Measurements from ENCODE around the gene PARP3. TPM values are rescaled to one million over a fixed set of nuclear protein-coding genes. Genes with fewer than 3 reads are reported as not detected.
A peak's percentile ranks its signal among the peaks of the same experiment; 100 is the strongest.
"Not testable (repeated sequence)": the region's sequence is repeated elsewhere in the genome, so short reads cannot be mapped to it uniquely, and the experiment has no call there.

The PARP3 gene
- total RNA-seq, 1 donor from 2014 or later, result 24.6 TPM

GRCh38 chr3:51988286-51989146, 46.4 kb downstream of the PARP3 start:
- intact Hi-C loops (cut with DNase I), result no loop called here
- Histone ChIP-seq H3K27me3 (ENCODE audit: low read depth) (no peaks in the 10 kb centered on the region), H3K9me3 (no peaks in the 10 kb centered on the region), H3K36me3 (peaks cover 23% of the 10 kb centered on the region), H3K27ac (no peak overlapping the region), H3K4me3 (no peak overlapping the region), H3K4me1 (peaks cover 11% of the 10 kb centered on the region)
- ATAC-seq, result no peak
- no peak for DNase-seq
- no peak for TF ChIP-seq CTCF (IDR thresholded peaks at IDR 0.05)

GRCh38 chr3:51990501-51990971, 48.4 kb downstream of the PARP3 start:
- H3K27me3 ChIP-seq (ENCODE audit: low read depth); H3K27ac ChIP-seq; H3K9me3 ChIP-seq; DNase-seq; ATAC-seq; H3K4me3 ChIP-seq; intact Hi-C loops (cut with DNase I): not testable (repeated sequence)
- peaks cover 19% of the 10 kb centered on the region for H3K4me1 ChIP-seq
- H3K36me3 ChIP-seq, result peaks cover 40% of the 10 kb centered on the region

GRCh38 chr3:51992017-51992682, 50.0 kb downstream of the PARP3 start:
- Histone ChIP-seq H3K36me3 (peaks cover 40% of the 10 kb centered on the region), H3K4me1 (peaks cover 19% of the 10 kb centered on the region), H3K27me3 (ENCODE audit: low read depth) (no peaks in the 10 kb centered on the region), H3K9me3 (no peaks in the 10 kb centered on the region), H3K27ac (no peak overlapping the region), H3K4me3 (no peak overlapping the region)
- no peak for TF ChIP-seq CTCF (IDR thresholded peaks at IDR 0.05)
- intact Hi-C loops (cut with DNase I), result no loop called here
- ATAC-seq, result no peak
- DNase-seq, result no peak

GRCh38 chr3:51993657-51994056, 51.5 kb downstream of the PARP3 start:
- H3K27ac ChIP-seq; H3K4me3 ChIP-seq; H3K27me3 ChIP-seq (ENCODE audit: low read depth); DNase-seq; intact Hi-C loops (cut with DNase I); ATAC-seq; H3K9me3 ChIP-seq: not testable (repeated sequence)
- H3K4me1 ChIP-seq, result peaks cover 19% of the 10 kb centered on the region
- H3K36me3 ChIP-seq, result peaks cover 40% of the 10 kb centered on the region

GRCh38 chr3:51994530-51994929, 52.4 kb downstream of the PARP3 start:
- intact Hi-C loops (cut with DNase I), result no loop called here
- ATAC-seq, result no peak
- H3K36me3 ChIP-seq, result peaks cover 40% of the 10 kb centered on the region
- no peaks in the 10 kb centered on the region for H3K27me3 ChIP-seq (ENCODE audit: low read depth)
- TF ChIP-seq CTCF (IDR thresholded peaks at IDR 0.05), result no peak
- no peaks in the 10 kb centered on the region for H3K9me3 ChIP-seq
- no peak for DNase-seq
- H3K4me3 ChIP-seq, result peak overlapping the region; percentile 80
- H3K27ac ChIP-seq, result no peak overlapping the region
- peaks cover 19% of the 10 kb centered on the region for H3K4me1 ChIP-seq

GRCh38 chr3:51995346-51996163, 53.4 kb downstream of the PARP3 start, which contains the start of gene RPL29:
RPL29 (minus strand) TSS chr3:51995895; CDS start chr3:51995461, 434 bp downstream.
- Histone ChIP-seq H3K4me3 (peak within 1 kb of the TSS; percentile 80), H3K36me3 (peaks cover 40% of the 10 kb centered on the region), H3K27ac (peak within 1 kb of the TSS; percentile 89), H3K4me1 (peaks cover 19% of the 10 kb centered on the region), H3K27me3 (ENCODE audit: low read depth) (no peaks in the 10 kb centered on the region), H3K9me3 (no peaks in the 10 kb centered on the region)
- peak; percentile 97 for ATAC-seq
- TF ChIP-seq CTCF (IDR thresholded peaks at IDR 0.05), result no peak
- intact Hi-C loops (cut with DNase I), result no loop called here
- DNase-seq, result peak; percentile 93
